ENCODE measurements around the gene SGSM2.

DNA sequence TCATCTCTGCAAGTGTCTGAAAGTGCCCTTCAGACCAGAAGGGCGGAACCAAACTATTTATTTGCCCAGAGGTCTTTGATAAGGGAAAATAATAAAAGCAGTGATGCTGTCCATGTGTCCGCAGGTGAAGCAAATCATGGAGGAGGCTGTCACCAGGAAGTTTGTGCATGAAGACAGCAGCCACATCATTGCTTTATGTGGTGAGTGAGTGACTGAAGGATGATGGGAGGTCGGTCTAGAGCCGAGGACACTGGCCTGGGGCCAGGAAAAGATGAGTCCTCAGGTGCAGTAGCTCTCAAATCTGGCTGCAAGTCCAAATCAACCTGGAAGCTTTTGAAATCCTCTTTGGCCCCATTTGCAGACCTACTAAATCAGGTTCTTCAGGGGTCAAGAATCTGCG, 6.1 kb downstream of the SGSM2 start:
- TF ChIP-seq, protein P1, sequence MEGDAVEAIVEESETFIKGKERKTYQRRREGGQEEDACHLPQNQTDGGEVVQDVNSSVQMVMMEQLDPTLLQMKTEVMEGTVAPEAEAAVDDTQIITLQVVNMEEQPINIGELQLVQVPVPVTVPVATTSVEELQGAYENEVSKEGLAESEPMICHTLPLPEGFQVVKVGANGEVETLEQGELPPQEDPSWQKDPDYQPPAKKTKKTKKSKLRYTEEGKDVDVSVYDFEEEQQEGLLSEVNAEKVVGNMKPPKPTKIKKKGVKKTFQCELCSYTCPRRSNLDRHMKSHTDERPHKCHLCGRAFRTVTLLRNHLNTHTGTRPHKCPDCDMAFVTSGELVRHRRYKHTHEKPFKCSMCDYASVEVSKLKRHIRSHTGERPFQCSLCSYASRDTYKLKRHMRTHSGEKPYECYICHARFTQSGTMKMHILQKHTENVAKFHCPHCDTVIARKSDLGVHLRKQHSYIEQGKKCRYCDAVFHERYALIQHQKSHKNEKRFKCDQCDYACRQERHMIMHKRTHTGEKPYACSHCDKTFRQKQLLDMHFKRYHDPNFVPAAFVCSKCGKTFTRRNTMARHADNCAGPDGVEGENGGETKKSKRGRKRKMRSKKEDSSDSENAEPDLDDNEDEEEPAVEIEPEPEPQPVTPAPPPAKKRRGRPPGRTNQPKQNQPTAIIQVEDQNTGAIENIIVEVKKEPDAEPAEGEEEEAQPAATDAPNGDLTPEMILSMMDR (IDR thresholded peaks at IDR 0.05 in 8 of 11, conservative IDR thresholded peaks at IDR 0.05 in 3 of 11) = no peak
- no peak for TF ChIP-seq POLR2AphosphoS5 (IDR thresholded peaks at IDR 0.05)
